ENCODE results near the gene PSMD9. TPM values are rescaled to one million over a fixed set of nuclear protein-coding genes. Genes with fewer than 3 reads are reported as not detected.
"Not testable (repeated sequence)": the region's sequence is repeated elsewhere in the genome, so short reads cannot be mapped to it uniquely, and the experiment has no call there.

The PSMD9 gene
- total RNA-seq, 1 donor from 2014 or later, result 49.8 TPM

GRCh38 chr12:121871467-121871866, 17.1 kb upstream of the PSMD9 start:
- intact Hi-C loops (cut with DNase I), result no loop called here
- H3K27ac ChIP-seq, result no peak overlapping the region
- no peak overlapping the region for H3K4me3 ChIP-seq
- no peaks in the 10 kb centered on the region for H3K27me3 ChIP-seq
- no peak for DNase-seq (ENCODE audit: low spot score in 2 of 2)
- TF ChIP-seq, protein P1, sequence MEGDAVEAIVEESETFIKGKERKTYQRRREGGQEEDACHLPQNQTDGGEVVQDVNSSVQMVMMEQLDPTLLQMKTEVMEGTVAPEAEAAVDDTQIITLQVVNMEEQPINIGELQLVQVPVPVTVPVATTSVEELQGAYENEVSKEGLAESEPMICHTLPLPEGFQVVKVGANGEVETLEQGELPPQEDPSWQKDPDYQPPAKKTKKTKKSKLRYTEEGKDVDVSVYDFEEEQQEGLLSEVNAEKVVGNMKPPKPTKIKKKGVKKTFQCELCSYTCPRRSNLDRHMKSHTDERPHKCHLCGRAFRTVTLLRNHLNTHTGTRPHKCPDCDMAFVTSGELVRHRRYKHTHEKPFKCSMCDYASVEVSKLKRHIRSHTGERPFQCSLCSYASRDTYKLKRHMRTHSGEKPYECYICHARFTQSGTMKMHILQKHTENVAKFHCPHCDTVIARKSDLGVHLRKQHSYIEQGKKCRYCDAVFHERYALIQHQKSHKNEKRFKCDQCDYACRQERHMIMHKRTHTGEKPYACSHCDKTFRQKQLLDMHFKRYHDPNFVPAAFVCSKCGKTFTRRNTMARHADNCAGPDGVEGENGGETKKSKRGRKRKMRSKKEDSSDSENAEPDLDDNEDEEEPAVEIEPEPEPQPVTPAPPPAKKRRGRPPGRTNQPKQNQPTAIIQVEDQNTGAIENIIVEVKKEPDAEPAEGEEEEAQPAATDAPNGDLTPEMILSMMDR (IDR thresholded peaks at IDR 0.05), result no peak
- no peaks in the 10 kb centered on the region for H3K36me3 ChIP-seq
- H3K9me3 ChIP-seq, result no peaks in the 10 kb centered on the region
- no peaks in the 10 kb centered on the region for H3K4me1 ChIP-seq

DNA sequence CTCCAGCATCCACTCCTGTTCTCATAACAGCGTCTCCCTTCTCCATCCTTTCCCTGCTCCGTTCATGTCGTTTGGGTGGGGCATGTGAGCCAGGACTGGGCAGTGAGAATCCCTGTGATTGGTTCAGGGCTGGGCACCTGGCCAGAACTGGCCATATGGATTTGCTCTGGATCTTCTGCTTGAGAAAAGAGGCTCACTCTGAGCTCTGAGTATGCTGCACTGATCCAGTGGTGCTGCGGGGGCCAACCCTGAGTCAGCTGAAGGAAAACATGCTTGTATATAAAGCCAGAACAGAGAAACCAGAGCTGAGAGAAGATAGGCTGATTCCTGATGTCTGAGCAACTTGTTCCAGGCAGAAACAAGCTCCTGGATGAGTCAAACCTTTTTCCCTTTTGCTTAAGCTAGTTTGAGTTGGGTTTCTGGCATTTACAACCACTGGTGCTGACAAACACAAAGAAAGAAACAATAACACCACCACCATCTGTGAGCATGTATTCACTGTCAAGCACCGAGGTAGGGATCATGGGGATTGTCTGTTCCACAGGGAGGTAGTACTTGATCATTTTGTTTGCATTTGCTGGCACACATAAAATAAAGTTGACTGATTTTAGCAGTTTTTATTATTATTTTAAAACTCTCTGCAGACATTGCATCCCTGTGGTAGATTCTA, 15.9 kb upstream of the PSMD9 start:
- Histone ChIP-seq H3K27ac (no peak overlapping the region), H3K36me3 (no peaks in the 10 kb centered on the region), H3K9me3 (no peaks in the 10 kb centered on the region), H3K4me3 (no peak overlapping the region), H3K4me1 (no peaks in the 10 kb centered on the region), H3K27me3 (no peaks in the 10 kb centered on the region)
- intact Hi-C loops (cut with DNase I), result no loop called here
- TF ChIP-seq, protein P1 (IDR thresholded peaks at IDR 0.05), result no peak
- DNase-seq (ENCODE audit: low spot score in 2 of 2), result no peak

- no peaks in the 10 kb centered on the region for H3K4me1 ChIP-seq
- TF ChIP-seq, protein P1 (IDR thresholded peaks at IDR 0.05), result no peak
- H3K27me3 ChIP-seq, result no peaks in the 10 kb centered on the region
- intact Hi-C loops (cut with DNase I), result no loop called here
- no peak for DNase-seq (ENCODE audit: low spot score in 2 of 2)
- no peak overlapping the region for H3K4me3 ChIP-seq
- H3K27ac ChIP-seq, result no peak overlapping the region
- no peaks in the 10 kb centered on the region for H3K36me3 ChIP-seq
- no peaks in the 10 kb centered on the region for H3K9me3 ChIP-seq
Measured at GRCh38 chr12:121873216-121873569, 15.4 kb upstream of the PSMD9 start.

DNA sequence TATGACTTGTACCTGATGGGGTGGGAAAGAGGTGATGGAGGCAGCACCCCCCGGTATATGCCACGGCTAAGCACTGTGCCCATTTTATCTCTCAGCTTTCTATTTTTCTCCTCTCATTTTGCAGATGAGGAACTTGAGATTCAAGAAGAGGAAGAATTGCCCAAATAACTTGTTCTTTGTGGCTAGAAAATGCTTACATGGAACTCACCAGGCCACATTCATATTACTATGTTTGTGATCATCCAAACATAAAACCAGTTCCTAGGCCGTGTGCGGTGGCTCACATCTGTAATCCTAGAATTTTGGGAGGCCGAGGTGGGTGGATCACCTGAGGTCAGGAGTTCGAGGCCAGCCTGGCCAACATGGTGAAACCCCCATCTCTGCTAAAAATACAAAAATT, 14.5 kb upstream of the PSMD9 start:
- no peak for DNase-seq (ENCODE audit: low spot score in 2 of 2)
- TF ChIP-seq, protein P1 (IDR thresholded peaks at IDR 0.05), result no peak
- Histone ChIP-seq H3K9me3 (no peaks in the 10 kb centered on the region), H3K27me3 (no peaks in the 10 kb centered on the region), H3K4me3 (no peak overlapping the region), H3K27ac (no peak overlapping the region), H3K4me1 (no peaks in the 10 kb centered on the region), H3K36me3 (no peaks in the 10 kb centered on the region)
- intact Hi-C loops (cut with DNase I), result no loop called here

GRCh38 chr12:121875582-121875981, 13.0 kb upstream of the PSMD9 start:
- Histone ChIP-seq H3K36me3 (no peaks in the 10 kb centered on the region), H3K4me1 (no peaks in the 10 kb centered on the region), H3K9me3 (no peaks in the 10 kb centered on the region), H3K27me3 (no peaks in the 10 kb centered on the region), H3K4me3 (no peak overlapping the region), H3K27ac (no peak overlapping the region)
- intact Hi-C loops (cut with DNase I), result no loop called here
- TF ChIP-seq, protein P1 (IDR thresholded peaks at IDR 0.05), result no peak
- no peak for DNase-seq (ENCODE audit: low spot score in 2 of 2)

- H3K9me3 ChIP-seq; H3K27me3 ChIP-seq; H3K4me1 ChIP-seq; DNase-seq (ENCODE audit: low spot score in 2 of 2); H3K36me3 ChIP-seq; H3K27ac ChIP-seq; H3K4me3 ChIP-seq; intact Hi-C loops (cut with DNase I): not testable (repeated sequence)
Measured at GRCh38 chr12:121876080-121876447, 12.5 kb upstream of the PSMD9 start.
